ENCODE data around the gene TFF3. TPM values are rescaled to one million over a fixed set of nuclear protein-coding genes. Genes with fewer than 3 reads are reported as not detected.
A peak's percentile ranks its signal among the peaks of the same experiment; 100 is the strongest.

TFF3 gene
- total RNA-seq, 2 experiments from 2014 or later, result not detected

DNA sequence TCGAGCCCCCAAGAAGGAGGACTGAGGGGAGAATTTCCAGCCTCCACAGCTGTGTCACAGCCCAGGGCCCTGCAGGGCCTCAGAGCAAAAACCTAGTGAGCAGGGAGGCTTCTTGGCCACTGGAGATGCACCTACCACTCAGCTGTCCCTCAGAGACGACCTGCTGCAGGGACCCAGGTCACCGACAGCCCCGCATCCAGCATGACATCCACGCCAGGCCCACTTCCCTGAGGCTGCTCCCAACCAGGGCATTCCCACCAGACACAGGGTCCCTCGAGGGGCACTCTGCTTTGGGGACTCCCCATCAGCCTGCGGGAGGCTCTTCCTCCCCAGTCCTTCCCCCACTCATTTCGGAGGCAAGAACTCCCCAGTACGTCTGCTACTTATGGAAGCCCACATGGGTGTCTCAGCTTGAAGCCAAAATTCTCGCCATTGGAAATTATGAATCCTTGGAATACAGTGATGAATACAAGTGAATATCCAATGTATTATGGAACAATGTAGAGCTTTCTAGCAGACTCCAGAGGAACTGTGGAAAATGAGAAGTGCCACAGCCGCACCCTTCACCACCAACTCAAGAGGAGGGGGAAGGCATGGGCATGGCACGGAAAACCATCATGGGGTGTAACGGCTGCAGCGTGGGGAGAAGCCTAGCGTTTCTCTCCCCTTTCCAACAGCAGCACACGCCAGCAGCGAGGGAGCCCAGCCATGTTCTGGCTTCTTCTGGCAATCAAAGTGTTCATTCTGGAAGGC is 6.9 kb downstream of the TFF3 start:
- ATAC-seq (no peak), DNase-seq (no peak)
- no peak overlapping the region for H3K4me3 Mint-ChIP-seq
- ChIA-PET POLR2A (no interaction called here), CTCF (interaction anchor here (1.0 to 3.4 kb wide), 6 partner anchors 8 to 218 kb away, joined by 3 to 18 read pairs (median 8); no protein-coding TSS in a partner anchor)
- H3K27ac Mint-ChIP-seq, result no peak overlapping the region
- peaks cover 9% of the 10 kb centered on the region for H3K27me3 Mint-ChIP-seq (ENCODE audit: low read depth)
- no peaks in the 10 kb centered on the region for H3K9me3 Mint-ChIP-seq (ENCODE audit: insufficient read depth)
- H3K36me3 Mint-ChIP-seq (ENCODE audit: low read depth), result no peaks in the 10 kb centered on the region
- H3K4me1 Mint-ChIP-seq (ENCODE audit: low read depth), result peaks cover 16% of the 10 kb centered on the region

- ATAC-seq (no peak), DNase-seq (no peak)
- H3K27ac Mint-ChIP-seq, result peak overlapping the region; percentile 37
- H3K4me1 Mint-ChIP-seq (ENCODE audit: low read depth), result peaks cover 16% of the 10 kb centered on the region
- CTCF ChIA-PET, result no interaction called here
- peaks cover 9% of the 10 kb centered on the region for H3K27me3 Mint-ChIP-seq (ENCODE audit: low read depth)
- POLR2A ChIA-PET, result no interaction called here
- H3K36me3 Mint-ChIP-seq (ENCODE audit: low read depth), result no peaks in the 10 kb centered on the region
- H3K9me3 Mint-ChIP-seq (ENCODE audit: insufficient read depth), result no peaks in the 10 kb centered on the region
- no peak overlapping the region for H3K4me3 Mint-ChIP-seq
These were observed 8.1 kb downstream of the TFF3 start for GRCh38 chr21:42307106-42307505.

DNA sequence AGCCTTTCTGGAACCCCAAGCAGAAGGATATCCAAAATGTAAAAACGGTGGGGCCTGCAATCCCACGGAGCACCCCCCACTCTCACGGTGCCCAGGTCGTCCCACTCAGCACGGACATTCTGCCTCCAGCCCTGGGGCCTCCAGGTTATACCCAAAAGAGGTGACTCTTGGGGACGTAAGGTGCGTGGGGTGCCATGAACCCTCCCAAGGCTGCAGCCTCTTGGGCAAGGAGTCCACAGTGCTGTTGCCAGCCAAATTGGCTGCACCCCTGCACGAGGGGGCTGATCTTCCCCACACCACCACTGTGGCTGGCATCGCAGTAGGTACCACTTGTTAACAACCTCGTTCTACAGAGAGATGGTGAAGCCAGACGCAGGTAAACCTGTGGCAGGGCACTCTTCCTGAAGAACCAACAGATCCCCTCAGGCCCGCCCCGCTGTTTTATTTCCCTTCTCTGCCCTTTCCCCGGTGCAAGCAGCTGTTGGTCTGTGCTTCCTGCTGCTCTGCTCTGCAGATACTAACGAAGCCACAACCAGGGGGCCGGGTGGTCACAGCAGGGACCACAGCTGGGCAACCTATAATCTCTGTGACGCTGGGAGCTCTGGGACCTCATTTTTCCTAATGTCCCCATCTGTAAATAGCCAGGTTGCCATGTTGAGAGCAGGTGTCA is 8.7 kb downstream of the TFF3 start:
- no peak for ATAC-seq
- CTCF ChIA-PET, result interaction anchor here (0.7 kb wide), 1 partner anchor 102 kb away, joined by 3 read pairs; no protein-coding TSS in a partner anchor
- no peaks in the 10 kb centered on the region for H3K36me3 Mint-ChIP-seq (ENCODE audit: low read depth)

GRCh38 chr21:42305707-42306147 is 9.5 kb downstream of the TFF3 start:
- CTCF ChIA-PET, result no interaction called here
- ATAC-seq (no peak), DNase-seq (no peak)
- Mint-ChIP-seq H3K4me1 (ENCODE audit: low read depth) (peaks cover 16% of the 10 kb centered on the region), H3K36me3 (ENCODE audit: low read depth) (no peaks in the 10 kb centered on the region), H3K4me3 (no peak overlapping the region), H3K9me3 (ENCODE audit: insufficient read depth) (no peaks in the 10 kb centered on the region), H3K27ac (no peak overlapping the region), H3K27me3 (ENCODE audit: low read depth) (peaks cover 9% of the 10 kb centered on the region)
- POLR2A ChIA-PET, result interaction anchor here (0.6 kb wide), 1 partner anchor 9 kb away, joined by 3 read pairs; no protein-coding TSS in a partner anchor

More for the DNA sequence above, 8.7 kb downstream of the TFF3 start:
- H3K4me1 Mint-ChIP-seq (ENCODE audit: low read depth), result peaks cover 16% of the 10 kb centered on the region
- POLR2A ChIA-PET, result no interaction called here
- DNase-seq, result no peak
- no peak overlapping the region for H3K4me3 Mint-ChIP-seq
- peaks cover 9% of the 10 kb centered on the region for H3K27me3 Mint-ChIP-seq (ENCODE audit: low read depth)
- H3K9me3 Mint-ChIP-seq (ENCODE audit: insufficient read depth), result no peaks in the 10 kb centered on the region
- peak overlapping the region; percentile 37 for H3K27ac Mint-ChIP-seq

GRCh38 chr21:42304556-42305454 is 10.4 kb downstream of the TFF3 start:
- Mint-ChIP-seq H3K4me3 (no peak overlapping the region), H3K4me1 (ENCODE audit: low read depth) (peaks cover 20% of the 10 kb centered on the region), H3K9me3 (ENCODE audit: insufficient read depth) (no peaks in the 10 kb centered on the region), H3K27ac (no peak overlapping the region), H3K27me3 (ENCODE audit: low read depth) (peaks cover 9% of the 10 kb centered on the region), H3K36me3 (ENCODE audit: low read depth) (no peaks in the 10 kb centered on the region)
- CTCF ChIA-PET, result no interaction called here
- POLR2A ChIA-PET, result interaction anchor here (0.6 kb wide), 1 partner anchor 10 kb away, joined by 3 read pairs; no protein-coding TSS in a partner anchor
- ATAC-seq (no peak), DNase-seq (no peak)

GRCh38 chr21:42303443-42303842 is 11.8 kb downstream of the TFF3 start:
- Mint-ChIP-seq H3K4me3 (no peak overlapping the region), H3K36me3 (ENCODE audit: low read depth) (no peaks in the 10 kb centered on the region), H3K9me3 (ENCODE audit: insufficient read depth) (no peaks in the 10 kb centered on the region), H3K27me3 (ENCODE audit: low read depth) (peaks cover 9% of the 10 kb centered on the region), H3K4me1 (ENCODE audit: low read depth) (peaks cover 26% of the 10 kb centered on the region), H3K27ac (no peak overlapping the region)
- ChIA-PET POLR2A (no interaction called here), CTCF (no interaction called here)
- ATAC-seq (no peak), DNase-seq (no peak)

- H3K27me3 Mint-ChIP-seq (ENCODE audit: low read depth), result peaks cover 9% of the 10 kb centered on the region
- H3K4me1 Mint-ChIP-seq (ENCODE audit: low read depth), result peaks cover 29% of the 10 kb centered on the region
- H3K9me3 Mint-ChIP-seq (ENCODE audit: insufficient read depth), result no peaks in the 10 kb centered on the region
- CTCF ChIA-PET, result interaction anchor here (0.8 to 1.0 kb wide), 2 partner anchors 20 to 157 kb away, joined by 3 to 4 read pairs; no protein-coding TSS in a partner anchor
- no peak for ATAC-seq
- no peak for DNase-seq
- H3K27ac Mint-ChIP-seq, result no peak overlapping the region
- POLR2A ChIA-PET, result no interaction called here
- no peak overlapping the region for H3K4me3 Mint-ChIP-seq
- no peaks in the 10 kb centered on the region for H3K36me3 Mint-ChIP-seq (ENCODE audit: low read depth)
These were observed 12.4 kb downstream of the TFF3 start for GRCh38 chr21:42302794-42303193.

DNA sequence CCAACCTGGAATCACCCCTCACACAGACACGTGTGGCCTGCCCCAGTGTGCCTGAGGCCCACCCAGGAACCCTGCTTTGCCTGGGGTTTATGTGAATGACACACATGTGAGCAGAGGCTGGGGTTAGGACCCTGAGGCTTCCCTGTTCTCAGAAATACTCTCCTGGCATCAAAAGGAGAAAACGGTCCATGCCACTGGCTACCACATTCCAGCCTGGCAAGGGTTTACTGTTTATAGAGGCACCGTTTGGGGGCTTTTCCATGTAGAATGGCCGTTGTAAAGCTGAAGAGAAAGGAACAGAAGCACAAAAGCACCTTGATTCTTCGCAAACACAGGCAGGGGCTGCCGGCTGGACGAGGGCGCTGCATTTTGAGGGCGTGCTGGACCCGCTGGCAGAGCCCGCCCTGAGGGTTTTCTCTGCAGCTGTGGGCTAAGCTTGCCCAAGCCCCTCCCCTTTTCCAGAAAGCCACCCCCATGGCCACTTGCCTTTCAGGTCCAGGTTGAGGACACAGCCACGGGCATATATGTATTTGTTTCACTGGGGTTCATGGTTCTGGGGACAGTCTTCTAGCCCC is 13.0 kb downstream of the TFF3 start:
- ATAC-seq, result no peak
- Mint-ChIP-seq H3K27ac (no peak overlapping the region), H3K27me3 (ENCODE audit: low read depth) (peaks cover 3% of the 10 kb centered on the region), H3K4me1 (ENCODE audit: low read depth) (peaks cover 29% of the 10 kb centered on the region), H3K36me3 (ENCODE audit: low read depth) (no peaks in the 10 kb centered on the region), H3K4me3 (no peak overlapping the region), H3K9me3 (ENCODE audit: insufficient read depth) (no peaks in the 10 kb centered on the region)
- ChIA-PET CTCF (interaction anchor here (0.8 to 1.0 kb wide), 3 partner anchors 20 to 161 kb away, joined by 3 to 4 read pairs (median 3); no protein-coding TSS in a partner anchor), POLR2A (interaction anchor here (0.6 kb wide), 1 partner anchor 424 kb away, joined by 3 read pairs; no protein-coding TSS in a partner anchor)
- no peak for DNase-seq

- Mint-ChIP-seq H3K27me3 (ENCODE audit: low read depth) (no peaks in the 10 kb centered on the region), H3K27ac (no peak overlapping the region), H3K36me3 (ENCODE audit: low read depth) (no peaks in the 10 kb centered on the region), H3K4me1 (ENCODE audit: low read depth) (peaks cover 23% of the 10 kb centered on the region), H3K4me3 (no peak overlapping the region), H3K9me3 (ENCODE audit: insufficient read depth) (no peaks in the 10 kb centered on the region)
- DNase-seq (no peak), ATAC-seq (no peak)
- ChIA-PET CTCF (interaction anchor here (0.9 kb wide), 1 partner anchor 161 kb away, joined by 3 read pairs; no protein-coding TSS in a partner anchor), POLR2A (interaction anchor here (0.6 kb wide), 1 partner anchor 424 kb away, joined by 3 read pairs; no protein-coding TSS in a partner anchor)
These were observed 13.7 kb downstream of the TFF3 start for GRCh38 chr21:42301371-42302075.

GRCh38 chr21:42300956-42301355 is 14.3 kb downstream of the TFF3 start:
- ChIA-PET POLR2A (no interaction called here), CTCF (interaction anchor here (2.3 kb wide), 1 partner anchor 9 kb away, joined by 12 read pairs; no protein-coding TSS in a partner anchor)
- ATAC-seq, result no peak
- Mint-ChIP-seq H3K27me3 (ENCODE audit: low read depth) (no peaks in the 10 kb centered on the region), H3K4me3 (no peak overlapping the region), H3K4me1 (ENCODE audit: low read depth) (peaks cover 22% of the 10 kb centered on the region), H3K27ac (no peak overlapping the region), H3K9me3 (ENCODE audit: insufficient read depth) (no peaks in the 10 kb centered on the region), H3K36me3 (ENCODE audit: low read depth) (no peaks in the 10 kb centered on the region)
- no peak for DNase-seq
